Peyer's patch (tissue), 4 donors: ENCODE data around the gene BRMS1.

ENCODE experiments used
- CTCF ChIP-seq, 6 experiments: fragments of 450-650 bp in 4 of 6; fragments of 200-600 bp in 2 of 6; sonication (generic) in 1 of 6; IDR thresholded peaks; one replicate each; pipeline ENCODE4 v1.5.1; 2017 to 2019; ENCODE audit warnings: antibody characterized with exemption in 6 of 6, mild to moderate bottlenecking in 3 of 6, moderate library complexity in 1 of 6
- POLR2A ChIP-seq, 2 donors: fragments of 450-650 bp; IDR thresholded peaks; one replicate each; pipeline ENCODE4 v1.5.1; 2017; ENCODE audit warnings: antibody characterized with exemption in 2 of 2, mild to moderate bottlenecking in 2 of 2, moderate library complexity in 2 of 2

DNA sequence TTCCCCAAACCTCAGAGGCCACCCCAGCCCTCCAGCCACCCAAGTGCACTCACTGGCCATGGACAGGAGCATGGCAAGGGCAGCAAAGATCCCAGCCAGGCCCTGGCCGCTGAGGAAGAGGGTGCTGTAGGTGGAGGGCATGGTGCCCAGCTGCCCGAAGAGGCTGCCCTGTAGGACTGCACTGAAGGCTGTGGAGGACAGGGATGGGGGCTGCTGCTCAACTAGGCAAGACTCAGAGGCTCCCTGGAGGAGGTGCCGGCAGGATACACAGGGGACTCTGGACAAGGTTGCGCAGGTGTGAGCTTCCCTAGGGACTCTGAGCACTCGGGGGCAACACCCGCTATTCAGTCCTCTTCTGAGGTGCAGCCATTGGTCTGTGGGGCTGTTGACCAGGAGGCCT, 23.6 kb upstream of the BRMS1 start:
- no peak for TF ChIP-seq CTCF (IDR thresholded peaks at IDR 0.05)
- no peak for TF ChIP-seq POLR2A (IDR thresholded peaks at IDR 0.05)
